DOHH2 (cell line): ENCODE results near the gene B4GALNT1.

Source experiments
- H3F3A ChIP-seq: fragments of 200-600 bp; sonication (generic), shearing (Covaris generic); 2 replicates; pipeline ENCODE4 v1.6.0; 2016; ENCODE audit warnings: antibody characterized with exemption, mild to moderate bottlenecking; ENCODE audit not compliant: control insufficient read depth, insufficient read depth
- H3K27ac ChIP-seq: fragments of 200-600 bp; sonication (generic); 2 replicates; pipeline ENCODE4 v1.5.1; 2014; ENCODE audit warnings: low read depth, mild to moderate bottlenecking, low read length, moderate library complexity
- H3K27me3 ChIP-seq: fragments of 200-600 bp; sonication (generic); 2 replicates; pipeline ENCODE4 v1.6.1; 2014; ENCODE audit warnings: mild to moderate bottlenecking, low read length, mixed read lengths; ENCODE audit not compliant: control insufficient read depth
- H3K36me3 ChIP-seq: fragments of 200-600 bp; sonication (generic); 2 replicates; pipeline ENCODE4 v1.6.1; 2014; ENCODE audit warnings: mild to moderate bottlenecking, low read length, moderate library complexity, mixed read lengths; ENCODE audit not compliant: control insufficient read depth
- H3K4me1 ChIP-seq: fragments of 200-600 bp; sonication (generic); 2 replicates; pipeline ENCODE4 v1.6.1; 2014; ENCODE audit warnings: mild to moderate bottlenecking, low read length, mixed read lengths; ENCODE audit not compliant: control insufficient read depth
- H3K4me2 ChIP-seq: fragments of 200-600 bp; sonication (generic); 2 replicates; pipeline ENCODE4 v1.6.0; 2014; ENCODE audit warnings: mild to moderate bottlenecking, low read length, moderate library complexity
- H3K4me3 ChIP-seq: fragments of 200-600 bp; sonication (generic); 2 replicates; pipeline ENCODE4 v1.5.1; 2014; ENCODE audit warnings: mild to moderate bottlenecking, low read length, mixed read lengths
- H3K79me2 ChIP-seq: fragments of 200-600 bp; sonication (generic); 2 replicates; pipeline ENCODE4 v1.6.1; 2014; ENCODE audit warnings: mild to moderate bottlenecking, low read length, mixed read lengths; ENCODE audit not compliant: control insufficient read depth
- H3K9me2 ChIP-seq: fragments of 200-600 bp; sonication (generic); replicated peaks from 2 replicates; pipeline ENCODE4 v1.6.1; 2014; ENCODE audit warnings: mild to moderate bottlenecking, low read length, mixed read lengths; ENCODE audit not compliant: control insufficient read depth
- H3K9me3 ChIP-seq: fragments of 200-600 bp; sonication (generic); 2 replicates; pipeline ENCODE4 v1.6.1; 2014; ENCODE audit warnings: antibody characterized with exemption, low read length, mixed read lengths; ENCODE audit not compliant: control insufficient read depth, insufficient read depth
- H4K20me1 ChIP-seq: fragments of 200-600 bp; sonication (generic); 2 replicates; pipeline ENCODE4 v1.6.0; 2014; ENCODE audit warnings: low read depth, mild to moderate bottlenecking, antibody characterized with exemption, low read length, moderate library complexity; ENCODE audit not compliant: control insufficient read depth, insufficient read depth
- CTCF ChIP-seq: fragments of 200-600 bp; sonication (generic); IDR thresholded peaks from one replicate; pipeline ENCODE4 v1.5.1; 2014; ENCODE audit warnings: antibody characterized with exemption, mild to moderate bottlenecking, low read depth, low read length; ENCODE audit not compliant: poor library complexity, severe bottlenecking
- EZH2phosphoT487 ChIP-seq: fragments of 200-600 bp; sonication (generic); IDR thresholded peaks from 2 replicates; pipeline ENCODE4 v1.6.1; 2017; ENCODE audit warnings: borderline replicate concordance, mild to moderate bottlenecking, antibody characterized with exemption, low read length, moderate library complexity, mixed read lengths

The B4GALNT1 gene

GRCh38 chr12:57609101-57609780 lies 23.8 kb downstream of the B4GALNT1 start:
- no peak for TF ChIP-seq EZH2phosphoT487
- no peak for TF ChIP-seq CTCF
- H3K27me3 ChIP-seq = peaks cover 65% of the 10 kb centered on the region
- no peak overlapping the region for H3K4me3 ChIP-seq
- H3F3A ChIP-seq = peaks cover 3% of the 10 kb centered on the region; the same call in 1 of the 2 replicates
- no peak overlapping the region for H3K27ac ChIP-seq
- no peaks in the 10 kb centered on the region for H3K9me3 ChIP-seq
- H3K4me1 ChIP-seq = peaks cover 20% of the 10 kb centered on the region
- no peak overlapping the region for H3K4me2 ChIP-seq
- no peaks in the 10 kb centered on the region for H3K9me2 ChIP-seq
- no peaks in the 10 kb centered on the region for H3K79me2 ChIP-seq
- no peaks in the 10 kb centered on the region for H4K20me1 ChIP-seq
- no peaks in the 10 kb centered on the region for H3K36me3 ChIP-seq

- Histone ChIP-seq H3K27ac (no peak overlapping the region), H3K4me2 (no peak overlapping the region), H3K4me3 (no peak overlapping the region), H3K27me3 (peaks cover 55% of the 10 kb centered on the region), H3F3A (peaks cover 3% of the 10 kb centered on the region; the same call in 1 of the 2 replicates), H3K9me2 (no peaks in the 10 kb centered on the region), H3K9me3 (no peaks in the 10 kb centered on the region), H4K20me1 (no peaks in the 10 kb centered on the region), H3K4me1 (peaks cover 9% of the 10 kb centered on the region), H3K36me3 (no peaks in the 10 kb centered on the region), H3K79me2 (no peaks in the 10 kb centered on the region)
- TF ChIP-seq CTCF = no peak
- no peak for TF ChIP-seq EZH2phosphoT487
These were observed 24.9 kb downstream of the B4GALNT1 start for GRCh38 chr12:57607958-57608663.

- H3K79me2 ChIP-seq = no peaks in the 10 kb centered on the region
- TF ChIP-seq EZH2phosphoT487 (no peak), CTCF (no peak)
- no peak overlapping the region for H3K27ac ChIP-seq
- peaks cover 6% of the 10 kb centered on the region; the same call in 1 of the 2 replicates for H3K36me3 ChIP-seq
- H3K4me3 ChIP-seq = no peak overlapping the region
- no peak overlapping the region for H3K4me2 ChIP-seq
- no peaks in the 10 kb centered on the region for H3K9me2 ChIP-seq
- peaks cover 42% of the 10 kb centered on the region for H3K27me3 ChIP-seq
- no peaks in the 10 kb centered on the region for H3K9me3 ChIP-seq
- no peaks in the 10 kb centered on the region for H4K20me1 ChIP-seq
- peaks cover 3% of the 10 kb centered on the region; the same call in 1 of the 2 replicates for H3F3A ChIP-seq
- H3K4me1 ChIP-seq = peaks cover 5% of the 10 kb centered on the region; the same call in 1 of the 2 replicates
These were observed 26.2 kb downstream of the B4GALNT1 start for GRCh38 chr12:57606821-57607220.
